SK-N-SH (cell line): ENCODE data around the gene CPM.

Experiments
- POLR2AphosphoS5 ChIP-seq: IDR thresholded peaks from 2 replicates; pipeline ENCODE4 v1.6.1; 2012; ENCODE audit warnings: low read depth, low read length
- RCOR1 ChIP-seq: fragments of 150-350 bp; IDR thresholded peaks from 2 replicates; pipeline ENCODE4 v1.6.1; 2017; ENCODE audit warnings: antibody characterized with exemption, low read length
- RXRA ChIP-seq: IDR thresholded peaks from 2 replicates; pipeline ENCODE4 v1.4.0; 2012; ENCODE audit warnings: low read depth, mild to moderate bottlenecking, borderline replicate concordance
- SMC3 ChIP-seq: IDR thresholded peaks from 2 replicates; pipeline ENCODE4 v1.6.1; 2012; ENCODE audit warnings: low read depth, low read length, improper control_type of control experiment
- TAF1 ChIP-seq: IDR thresholded peaks from 2 replicates; pipeline ENCODE4 v1.6.1; 2012; ENCODE audit warnings: low read depth, mild to moderate bottlenecking, low read length, moderate library complexity, borderline replicate concordance
- TEAD4 ChIP-seq: IDR thresholded peaks from 2 replicates; pipeline ENCODE4 v1.4.0; 2012; ENCODE audit warnings: mild to moderate bottlenecking, borderline replicate concordance; ENCODE audit not compliant: insufficient read depth
- TF ChIP-seq, protein P1 (sequence below): fragments of 200-600 bp; sonication (generic); IDR thresholded peaks from 2 replicates; pipeline ENCODE4 v1.6.1; 2017; ENCODE audit warnings: antibody characterized with exemption, mild to moderate bottlenecking, moderate library complexity
- TF ChIP-seq, protein P2 (sequence below): IDR thresholded peaks from 2 replicates; pipeline ENCODE4 v1.6.1; 2012; ENCODE audit warnings: mild to moderate bottlenecking, low read depth, low read length, moderate library complexity
- TF ChIP-seq, protein P3 (sequence below): fragments of 150-350 bp; IDR thresholded peaks from 2 replicates; pipeline ENCODE4 v1.6.1; 2017; ENCODE audit warnings: antibody characterized with exemption, low read length, low read depth, borderline replicate concordance

DNA sequence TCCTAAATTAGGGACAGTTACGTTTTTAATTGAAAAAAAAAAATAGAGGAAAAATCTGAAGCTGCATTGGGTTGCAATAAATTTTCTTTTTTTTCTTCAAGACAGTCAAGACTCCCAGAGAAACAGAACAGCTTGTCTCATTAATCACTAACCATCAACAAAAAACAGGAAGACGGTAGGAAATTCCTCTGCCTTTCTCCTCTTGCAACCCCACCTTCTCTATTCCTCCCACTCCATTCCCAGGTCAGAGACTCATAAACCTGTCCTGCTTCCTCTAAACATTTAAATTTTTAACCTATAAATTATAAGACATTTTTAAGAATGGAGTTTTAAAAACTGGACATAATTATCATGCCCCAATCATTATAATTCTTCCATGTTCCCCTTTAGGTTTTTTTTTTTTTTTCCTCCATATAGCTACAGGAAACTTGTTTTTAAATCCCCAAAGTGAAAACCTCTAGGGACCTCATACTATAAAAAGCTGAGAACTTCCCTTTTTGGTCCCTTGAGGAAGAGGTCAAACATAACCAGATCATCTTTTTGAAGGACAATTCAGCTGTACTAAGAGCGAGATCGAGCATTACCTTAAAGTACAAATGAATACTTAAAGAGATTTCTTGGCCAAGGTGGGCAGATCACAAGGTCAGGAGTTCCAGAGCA, 36.0 kb downstream of the CPM start:
- TF ChIP-seq, protein P1, sequence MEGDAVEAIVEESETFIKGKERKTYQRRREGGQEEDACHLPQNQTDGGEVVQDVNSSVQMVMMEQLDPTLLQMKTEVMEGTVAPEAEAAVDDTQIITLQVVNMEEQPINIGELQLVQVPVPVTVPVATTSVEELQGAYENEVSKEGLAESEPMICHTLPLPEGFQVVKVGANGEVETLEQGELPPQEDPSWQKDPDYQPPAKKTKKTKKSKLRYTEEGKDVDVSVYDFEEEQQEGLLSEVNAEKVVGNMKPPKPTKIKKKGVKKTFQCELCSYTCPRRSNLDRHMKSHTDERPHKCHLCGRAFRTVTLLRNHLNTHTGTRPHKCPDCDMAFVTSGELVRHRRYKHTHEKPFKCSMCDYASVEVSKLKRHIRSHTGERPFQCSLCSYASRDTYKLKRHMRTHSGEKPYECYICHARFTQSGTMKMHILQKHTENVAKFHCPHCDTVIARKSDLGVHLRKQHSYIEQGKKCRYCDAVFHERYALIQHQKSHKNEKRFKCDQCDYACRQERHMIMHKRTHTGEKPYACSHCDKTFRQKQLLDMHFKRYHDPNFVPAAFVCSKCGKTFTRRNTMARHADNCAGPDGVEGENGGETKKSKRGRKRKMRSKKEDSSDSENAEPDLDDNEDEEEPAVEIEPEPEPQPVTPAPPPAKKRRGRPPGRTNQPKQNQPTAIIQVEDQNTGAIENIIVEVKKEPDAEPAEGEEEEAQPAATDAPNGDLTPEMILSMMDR = no peak
- TF ChIP-seq, protein P2, sequence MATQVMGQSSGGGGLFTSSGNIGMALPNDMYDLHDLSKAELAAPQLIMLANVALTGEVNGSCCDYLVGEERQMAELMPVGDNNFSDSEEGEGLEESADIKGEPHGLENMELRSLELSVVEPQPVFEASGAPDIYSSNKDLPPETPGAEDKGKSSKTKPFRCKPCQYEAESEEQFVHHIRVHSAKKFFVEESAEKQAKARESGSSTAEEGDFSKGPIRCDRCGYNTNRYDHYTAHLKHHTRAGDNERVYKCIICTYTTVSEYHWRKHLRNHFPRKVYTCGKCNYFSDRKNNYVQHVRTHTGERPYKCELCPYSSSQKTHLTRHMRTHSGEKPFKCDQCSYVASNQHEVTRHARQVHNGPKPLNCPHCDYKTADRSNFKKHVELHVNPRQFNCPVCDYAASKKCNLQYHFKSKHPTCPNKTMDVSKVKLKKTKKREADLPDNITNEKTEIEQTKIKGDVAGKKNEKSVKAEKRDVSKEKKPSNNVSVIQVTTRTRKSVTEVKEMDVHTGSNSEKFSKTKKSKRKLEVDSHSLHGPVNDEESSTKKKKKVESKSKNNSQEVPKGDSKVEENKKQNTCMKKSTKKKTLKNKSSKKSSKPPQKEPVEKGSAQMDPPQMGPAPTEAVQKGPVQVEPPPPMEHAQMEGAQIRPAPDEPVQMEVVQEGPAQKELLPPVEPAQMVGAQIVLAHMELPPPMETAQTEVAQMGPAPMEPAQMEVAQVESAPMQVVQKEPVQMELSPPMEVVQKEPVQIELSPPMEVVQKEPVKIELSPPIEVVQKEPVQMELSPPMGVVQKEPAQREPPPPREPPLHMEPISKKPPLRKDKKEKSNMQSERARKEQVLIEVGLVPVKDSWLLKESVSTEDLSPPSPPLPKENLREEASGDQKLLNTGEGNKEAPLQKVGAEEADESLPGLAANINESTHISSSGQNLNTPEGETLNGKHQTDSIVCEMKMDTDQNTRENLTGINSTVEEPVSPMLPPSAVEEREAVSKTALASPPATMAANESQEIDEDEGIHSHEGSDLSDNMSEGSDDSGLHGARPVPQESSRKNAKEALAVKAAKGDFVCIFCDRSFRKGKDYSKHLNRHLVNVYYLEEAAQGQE = no peak
- TF ChIP-seq TAF1 = no peak
- TF ChIP-seq, protein P3, sequence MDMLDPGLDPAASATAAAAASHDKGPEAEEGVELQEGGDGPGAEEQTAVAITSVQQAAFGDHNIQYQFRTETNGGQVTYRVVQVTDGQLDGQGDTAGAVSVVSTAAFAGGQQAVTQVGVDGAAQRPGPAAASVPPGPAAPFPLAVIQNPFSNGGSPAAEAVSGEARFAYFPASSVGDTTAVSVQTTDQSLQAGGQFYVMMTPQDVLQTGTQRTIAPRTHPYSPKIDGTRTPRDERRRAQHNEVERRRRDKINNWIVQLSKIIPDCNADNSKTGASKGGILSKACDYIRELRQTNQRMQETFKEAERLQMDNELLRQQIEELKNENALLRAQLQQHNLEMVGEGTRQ = no peak
- TF ChIP-seq POLR2AphosphoS5 = no peak
- no peak for TF ChIP-seq SMC3
- TF ChIP-seq RXRA = no peak
- TF ChIP-seq RCOR1 = no peak
- no peak for TF ChIP-seq TEAD4
